GM10248 (cell line): ENCODE measurements around the gene MRPL24.

Experiments
- CTCF ChIA-PET: fragments of 300-600 bp; sonication (Branson Sonifier 250); formaldehyde crosslinking; extraction: SDS; loops from one replicate; lab custom pipeline; 2021; ENCODE audit warnings: antibody characterized with exemption; lab: Yijun Ruan, JAX
- POLR2A ChIA-PET: fragments of 350-650 bp; sonication (Branson Sonifier 250); formaldehyde crosslinking; extraction: SDS; loops from one replicate; lab custom pipeline; 2020; ENCODE audit warnings: antibody characterized with exemption; lab: Yijun Ruan, JAX
- DNase-seq: peaks from one replicate; pipeline ENCODE4 v3.0.0; 2012; ENCODE audit errors: extremely low spot score
- CTCF ChIP-seq: IDR thresholded peaks from 2 replicates; pipeline ENCODE4 v1.5.1; 2012; ENCODE audit warnings: mild to moderate bottlenecking, low read depth; ENCODE audit errors: extremely low read depth, missing control alignments, control extremely low read depth

MRPL24 gene

DNA sequence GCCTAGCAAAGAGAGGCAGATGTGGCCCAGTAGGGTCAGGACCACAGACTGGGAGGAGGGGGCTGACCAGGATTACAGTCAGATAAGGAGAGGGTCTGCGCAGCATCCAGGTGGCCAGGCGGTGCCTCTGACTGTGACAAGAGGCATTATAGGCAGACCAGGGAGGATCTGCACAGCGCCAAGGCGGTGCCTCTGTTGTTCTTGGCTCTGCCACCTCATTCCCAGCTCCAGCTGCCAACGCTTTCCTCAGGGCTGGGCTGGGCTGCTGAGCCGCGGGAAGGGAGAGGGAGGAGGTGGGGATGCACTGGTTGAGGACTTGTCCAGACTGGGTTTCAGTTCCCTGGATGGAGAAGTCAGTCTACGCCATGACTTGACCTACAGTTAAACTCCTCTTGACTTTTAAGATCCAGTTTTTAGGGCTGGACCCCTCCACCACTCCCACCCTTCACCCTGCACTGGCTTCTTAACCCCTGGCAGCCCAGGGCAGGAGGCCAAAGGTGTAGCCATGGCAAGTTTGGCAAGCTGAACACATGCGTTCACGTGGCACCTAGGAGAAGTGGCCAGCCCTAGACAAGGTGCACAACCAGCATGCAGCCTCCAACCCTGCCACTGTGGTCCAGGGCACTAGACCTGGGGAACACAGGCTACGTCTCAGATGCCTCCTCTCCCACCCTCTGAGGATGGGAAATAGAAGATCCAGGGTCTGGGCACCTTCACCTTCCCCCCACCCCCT is 31.0 kb downstream of the MRPL24 start:
- POLR2A ChIA-PET = no interaction called here

DNA sequence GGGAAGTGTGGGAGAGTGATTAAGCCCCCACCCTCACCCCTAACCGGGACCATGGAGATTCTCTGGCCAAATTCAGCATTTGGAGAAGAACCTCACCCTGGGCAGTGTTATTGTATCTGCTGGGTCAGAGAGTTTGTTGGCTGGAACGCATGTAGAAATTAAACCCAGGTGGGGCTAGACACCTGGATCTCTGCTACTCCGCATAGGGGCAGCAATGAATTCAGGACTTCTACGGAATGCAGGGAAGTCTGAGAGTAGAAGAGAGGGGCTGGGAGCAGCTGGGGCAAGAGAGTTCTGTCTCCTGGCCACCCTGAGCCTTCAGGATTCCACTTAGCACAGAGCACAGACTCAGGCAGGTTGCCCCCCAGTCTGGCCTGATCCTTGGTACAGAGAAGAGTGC is 31.9 kb downstream of the MRPL24 start:
- no peak for DNase-seq
- TF ChIP-seq CTCF = no peak
- ChIA-PET CTCF (interaction anchor here (0.9 to 27.7 kb wide), 5 partner anchors 18 to 151 kb away, joined by 3 to 597 read pairs (median 69); partner anchors contain the start of genes ISG20L2, METTL25B and NES), POLR2A (no interaction called here)

More for the DNA sequence above, 31.0 kb downstream of the MRPL24 start:
- CTCF ChIA-PET = interaction anchor here (7.0 to 27.7 kb wide), 4 partner anchors 17 to 51 kb away, joined by 69 to 597 read pairs (median 116); partner anchors contain the start of genes ISG20L2, METTL25B and NES
- no peak for TF ChIP-seq CTCF
- DNase-seq = no peak

- DNase-seq = no peak
- TF ChIP-seq CTCF = no peak
- ChIA-PET POLR2A (no interaction called here), CTCF (interaction anchor here (0.9 to 27.7 kb wide), 5 partner anchors 18 to 152 kb away, joined by 3 to 597 read pairs (median 69); partner anchors contain the start of genes ISG20L2, METTL25B and NES)
Measured at GRCh38 chr1:156708218-156708661, 32.6 kb downstream of the MRPL24 start.

GRCh38 chr1:156707417-156708217 is 33.3 kb downstream of the MRPL24 start:
- TF ChIP-seq CTCF = no peak
- CTCF ChIA-PET = interaction anchor here (1.5 to 27.7 kb wide), 12 partner anchors 9 to 183 kb away, joined by 4 to 597 read pairs (median 26); partner anchors contain the start of genes INSRR, ISG20L2, METTL25B and NES
- POLR2A ChIA-PET = interaction anchor here (0.7 kb wide), 1 partner anchor 15 kb away, joined by 3 read pairs; no protein-coding TSS in a partner anchor
- DNase-seq = no peak

GRCh38 chr1:156706657-156707416 is 34.1 kb downstream of the MRPL24 start:
- TF ChIP-seq CTCF = no peak
- no peak for DNase-seq
- ChIA-PET CTCF (interaction anchor here (0.7 to 27.7 kb wide), 25 partner anchors 9 to 184 kb away, joined by 3 to 597 read pairs (median 5); partner anchors contain the start of genes HAPLN2, INSRR, ISG20L2 and METTL25B), POLR2A (interaction anchor here (0.7 kb wide), 1 partner anchor 16 kb away, joined by 3 read pairs; no protein-coding TSS in a partner anchor)
